ENCODE measurements around the gene ECT2L.

Gene ECT2L

DNA sequence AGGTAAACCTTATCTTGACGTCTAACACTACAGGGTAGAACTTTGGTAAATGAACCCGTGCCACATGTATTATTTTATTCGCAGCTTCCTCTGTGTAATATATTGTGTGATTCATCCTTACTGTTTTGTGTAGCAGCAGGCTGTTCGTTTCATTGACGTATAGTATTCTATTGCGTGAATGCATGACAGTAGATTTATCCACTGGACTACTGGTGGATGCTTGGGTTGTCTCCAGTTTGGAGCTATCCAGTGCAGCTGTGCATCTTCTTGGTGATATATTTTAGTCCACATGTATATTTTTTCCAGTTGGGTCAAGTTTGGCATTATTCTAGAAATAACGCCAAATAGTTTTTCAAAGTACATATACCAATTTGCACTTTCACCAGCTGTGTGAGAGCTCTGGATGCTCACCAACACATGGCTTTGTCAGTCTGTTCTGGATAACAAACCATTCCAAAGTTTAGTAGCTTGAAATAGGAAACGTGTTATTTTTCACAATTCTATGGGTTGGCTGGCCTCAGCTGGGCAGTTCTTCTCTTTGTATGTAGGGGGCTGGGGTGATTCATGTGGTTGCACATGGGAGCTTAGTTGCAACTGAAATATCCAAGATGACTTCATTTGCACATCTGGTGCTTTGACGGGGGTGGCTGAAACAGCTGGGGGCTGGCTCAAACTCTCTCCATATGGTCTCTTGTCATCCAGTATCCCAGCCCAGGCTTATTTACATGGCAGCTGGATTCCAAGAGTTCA, 9.3 kb downstream of the ECT2L start:
- DNase-seq: peak; percentile 82

DNA sequence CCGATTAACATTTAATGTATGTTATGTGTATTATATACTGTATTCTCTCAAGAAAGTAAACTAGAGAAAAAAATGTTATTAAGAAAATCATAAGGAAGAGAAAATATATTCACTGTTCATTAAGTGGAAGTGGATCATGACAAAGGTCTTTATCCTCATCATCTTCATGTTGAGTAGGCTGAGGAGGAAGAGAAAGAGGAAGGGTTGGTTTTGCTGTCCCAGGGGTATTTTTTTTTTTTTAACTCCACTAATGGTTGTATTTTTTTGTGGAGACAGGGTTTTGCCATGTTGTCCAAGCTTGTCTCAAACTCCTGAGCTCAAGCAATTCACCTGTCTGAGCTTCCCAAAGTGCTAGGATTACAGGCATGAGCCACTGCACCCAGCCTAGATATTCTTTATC, 11.0 kb downstream of the ECT2L start:
- no peak for DNase-seq

DNA sequence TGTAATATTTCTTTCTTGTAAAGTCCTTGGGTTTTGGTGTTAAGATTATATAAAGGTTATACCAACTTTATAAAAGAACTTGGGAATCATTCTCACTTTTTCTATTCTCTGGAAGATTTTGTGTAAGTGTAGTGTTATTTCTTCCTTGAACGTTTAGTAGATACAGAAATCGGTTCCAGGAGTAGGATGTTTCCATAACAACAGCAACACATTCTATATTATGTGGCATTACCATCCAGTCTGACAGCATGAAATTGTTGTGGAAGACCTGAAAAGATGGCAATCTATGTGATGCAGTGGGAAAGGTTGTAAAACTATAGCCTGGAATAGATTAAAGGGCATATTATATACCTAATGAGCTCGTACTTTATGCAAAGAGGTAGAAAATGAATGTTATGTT, 13.8 kb downstream of the ECT2L start:
- DNase-seq: no peak

DNA sequence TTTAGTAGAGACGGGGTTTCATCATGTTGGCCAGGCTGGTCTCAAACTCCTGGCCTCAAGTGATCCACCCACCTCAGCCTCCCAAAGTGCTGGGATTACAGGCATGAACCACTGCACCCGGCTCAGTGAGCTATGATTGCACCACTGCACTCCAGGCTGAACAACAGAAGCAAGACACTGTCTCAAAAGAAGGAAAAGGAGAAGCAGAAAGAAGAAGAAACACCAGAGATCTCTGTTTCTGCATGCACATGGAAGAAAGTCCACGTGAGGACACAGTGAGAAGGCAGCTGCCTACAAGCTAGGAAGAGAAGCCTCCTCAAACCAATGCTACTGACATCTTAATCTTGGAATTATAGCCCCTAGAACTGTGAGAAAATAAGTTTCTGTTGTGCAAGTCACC, 16.0 kb downstream of the ECT2L start:
- DNase-seq: no peak

DNA sequence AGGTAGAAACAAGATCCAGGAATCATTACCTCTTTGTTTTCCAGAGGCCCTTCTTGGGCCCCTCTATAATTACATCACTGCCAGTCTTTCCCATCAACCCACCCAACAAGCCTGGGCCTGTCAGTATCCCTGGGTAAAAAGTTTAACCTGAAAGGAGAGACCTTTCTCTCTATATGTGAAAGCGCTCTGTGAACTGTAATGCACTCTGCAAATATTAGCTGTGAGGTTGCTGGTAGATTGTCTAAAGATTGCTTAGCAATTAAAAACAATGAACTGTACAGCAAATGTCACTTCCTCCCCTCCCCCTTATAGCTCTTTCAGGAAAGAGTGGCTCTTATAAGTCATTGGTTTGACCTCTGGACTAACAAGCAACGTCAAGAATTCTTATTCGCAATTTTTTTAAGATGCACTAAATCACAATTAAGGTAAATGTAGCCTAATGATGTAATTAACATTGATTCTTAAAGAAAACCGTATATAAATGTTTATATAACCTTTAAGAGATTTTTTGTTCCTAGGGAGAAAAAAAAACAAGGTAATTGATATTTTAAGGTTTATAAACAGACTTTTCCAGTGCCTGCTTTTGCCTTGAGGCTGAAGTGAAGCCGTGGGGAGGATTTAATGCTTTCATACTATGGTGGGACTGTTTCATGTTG, 18.4 kb downstream of the ECT2L start:
- DNase-seq: no peak

DNA sequence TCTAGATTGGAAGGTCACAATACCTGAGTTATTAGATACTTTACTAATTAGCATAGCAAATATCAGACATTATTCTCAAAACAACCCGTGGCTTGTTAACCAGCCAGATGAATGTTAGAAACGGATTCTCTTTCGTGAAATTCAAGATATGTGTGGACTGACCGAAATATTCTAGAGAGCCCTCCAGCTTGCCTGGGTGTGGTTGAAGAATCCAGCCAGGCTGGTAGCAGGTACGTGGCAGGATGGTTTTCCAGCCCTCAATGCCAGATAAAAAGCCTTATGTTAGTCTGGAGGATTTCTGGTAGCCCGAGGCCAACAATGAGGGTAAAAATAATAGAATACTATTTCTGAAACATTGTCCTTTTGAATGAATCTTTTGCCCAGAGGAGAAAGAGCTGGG, 19.3 kb downstream of the ECT2L start:
- no peak for DNase-seq

DNA sequence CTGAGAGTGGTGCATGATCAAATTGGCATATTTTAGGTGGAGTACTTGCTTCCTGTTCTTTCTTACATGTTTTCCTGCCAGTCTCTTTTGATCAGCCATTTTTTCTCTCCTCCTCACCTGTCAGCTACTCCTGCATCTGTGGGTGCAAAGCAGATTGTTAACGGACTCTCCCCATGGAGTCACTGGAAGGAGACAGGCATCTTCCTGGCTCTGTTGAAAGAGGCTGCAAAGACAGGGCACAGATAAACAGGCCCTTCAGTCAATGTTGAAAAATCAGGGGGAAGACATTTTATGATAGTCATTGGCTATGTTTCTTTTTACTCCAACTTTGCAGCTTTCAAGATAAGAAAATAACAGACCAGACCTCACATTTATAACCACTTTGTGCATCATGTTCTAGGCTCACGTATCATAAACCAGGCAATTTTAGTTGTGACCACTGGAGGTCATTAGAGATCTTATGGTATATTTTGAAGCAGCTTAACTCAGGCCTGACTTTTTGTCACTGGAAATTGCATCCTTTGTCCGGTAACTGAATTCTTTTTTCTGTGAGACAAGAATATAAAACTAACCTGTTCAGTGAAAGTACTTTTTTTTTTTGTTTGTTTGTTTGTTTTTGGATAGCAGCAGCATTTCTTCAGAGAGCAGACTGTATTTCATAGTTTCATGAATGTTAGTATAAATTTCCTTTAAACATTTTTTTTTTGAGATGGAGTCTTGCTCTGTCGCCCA, 20.1 kb downstream of the ECT2L start:
- DNase-seq: peak; percentile 66

DNA sequence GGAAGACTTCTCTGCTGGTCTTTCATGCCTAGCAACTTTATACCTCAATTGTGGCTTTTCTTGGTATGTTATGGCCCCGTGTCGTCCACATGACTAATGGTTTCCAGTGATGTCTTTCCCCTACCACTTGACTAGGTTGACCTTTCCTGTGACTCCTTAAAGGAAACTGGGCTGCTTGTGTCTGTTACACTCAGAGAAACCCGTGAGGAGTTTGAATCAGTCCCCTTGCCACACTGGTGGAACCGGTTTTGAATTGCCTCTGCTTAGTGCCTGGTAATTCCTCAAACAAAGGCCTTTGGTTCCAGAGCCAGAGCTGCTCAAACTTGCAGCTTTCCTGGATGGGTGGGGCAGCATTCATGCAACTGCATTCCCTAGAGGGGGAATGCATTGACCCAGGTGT, 21.9 kb downstream of the ECT2L start:
- peak; percentile 84 for DNase-seq

DNA sequence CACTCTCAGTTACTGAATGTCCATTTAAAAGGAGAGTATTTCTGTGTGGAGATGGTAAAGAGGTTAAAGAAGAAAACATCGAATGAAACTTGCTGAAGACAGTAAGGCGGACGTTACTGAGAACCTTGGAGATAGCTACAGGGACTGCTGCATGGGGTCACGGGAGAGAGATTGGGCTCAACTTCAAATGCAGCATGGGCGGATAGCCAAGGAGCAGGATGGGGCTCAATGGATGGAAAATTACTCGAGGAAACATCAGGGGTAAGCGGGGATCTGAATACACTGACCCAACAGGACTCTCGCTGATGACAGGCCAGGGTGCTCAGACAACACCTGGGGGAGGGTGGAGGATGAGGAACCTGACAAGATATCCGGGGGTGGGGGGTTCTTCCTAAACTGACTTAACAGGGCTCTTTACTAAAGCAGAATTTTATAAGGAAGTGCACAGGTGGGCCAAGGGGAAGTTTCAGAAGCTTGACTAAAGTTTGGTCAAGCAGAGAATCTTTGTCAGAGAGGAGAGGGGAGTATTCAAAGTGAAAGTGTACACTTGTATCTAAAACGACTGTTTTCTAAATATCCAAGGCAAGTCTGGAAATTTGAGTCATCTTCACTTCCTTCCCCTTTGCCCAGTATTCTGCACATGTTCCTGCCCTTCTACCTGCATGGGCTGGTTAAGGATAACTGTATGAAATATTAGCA, 22.8 kb downstream of the ECT2L start:
- no peak for DNase-seq

DNA sequence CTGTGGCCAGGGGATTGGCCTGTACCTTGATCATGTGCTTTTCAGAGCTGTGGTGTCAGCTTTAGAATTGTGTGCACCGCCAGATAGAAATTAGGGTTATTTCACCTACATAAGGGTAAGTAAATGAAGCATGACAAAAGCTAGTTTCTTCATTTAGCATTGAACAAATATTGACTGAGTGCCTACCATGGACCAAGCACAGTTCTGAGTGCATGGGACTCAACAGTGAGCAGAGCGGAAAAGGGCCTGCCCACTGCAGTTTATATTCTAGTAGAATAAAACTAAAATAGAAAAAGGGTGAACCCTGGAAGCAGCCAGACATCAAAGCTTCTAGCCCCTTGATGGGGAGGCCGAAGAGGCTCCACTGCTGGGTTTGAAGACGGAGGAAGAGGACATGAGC, 25.6 kb downstream of the ECT2L start:
- no peak for DNase-seq

DNA sequence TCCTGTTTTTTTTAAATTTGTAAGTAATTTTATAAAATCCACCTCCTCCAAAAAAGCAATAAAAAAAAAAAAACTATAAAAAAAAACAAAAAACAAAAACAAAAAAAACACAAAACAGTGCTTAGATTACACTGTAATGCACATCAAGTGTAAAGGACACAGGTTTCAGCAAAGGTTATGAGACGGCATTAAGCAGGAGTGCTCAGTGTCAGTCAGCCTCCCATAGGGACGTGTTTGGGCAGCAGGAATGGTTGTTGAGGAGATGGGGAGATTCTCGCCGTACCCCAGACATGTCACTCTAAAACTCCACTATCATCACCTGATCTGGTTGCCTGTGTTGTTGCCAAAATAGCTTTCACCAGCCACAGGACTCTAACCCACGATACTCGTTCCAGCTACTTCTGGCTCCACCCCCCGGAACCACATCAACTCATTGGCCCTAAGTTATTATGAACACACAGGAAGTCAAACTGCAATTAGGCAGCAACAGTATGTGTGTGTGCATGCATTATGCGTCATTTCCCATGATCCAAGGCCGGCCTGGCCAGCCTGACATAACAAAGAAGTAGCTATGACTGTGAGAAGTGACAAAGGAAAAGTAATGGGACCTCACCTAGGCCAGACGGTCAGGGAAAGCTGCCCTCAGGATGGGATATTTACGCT, 28.7 kb downstream of the ECT2L start:
- no peak for DNase-seq

DNA sequence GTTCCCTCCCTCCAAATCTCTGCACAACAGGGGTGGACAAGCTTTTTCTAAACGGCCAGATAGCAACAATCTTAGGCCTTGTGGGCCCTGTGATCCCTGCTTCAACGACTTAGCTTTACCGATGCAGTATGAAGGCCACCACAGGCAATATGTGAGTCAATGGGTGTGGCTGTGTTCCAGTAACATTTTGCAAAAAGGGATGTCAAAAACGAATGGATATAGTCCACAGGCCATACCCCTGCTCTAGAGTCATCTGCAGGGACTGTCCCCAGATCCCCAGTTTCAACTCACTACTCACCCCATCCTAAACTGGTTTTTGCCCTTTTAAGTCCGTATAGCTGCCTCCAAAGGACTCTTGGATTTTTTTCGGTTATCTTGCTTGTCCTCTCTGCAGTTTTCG, 34.4 kb downstream of the ECT2L start:
- no peak for DNase-seq

DNA sequence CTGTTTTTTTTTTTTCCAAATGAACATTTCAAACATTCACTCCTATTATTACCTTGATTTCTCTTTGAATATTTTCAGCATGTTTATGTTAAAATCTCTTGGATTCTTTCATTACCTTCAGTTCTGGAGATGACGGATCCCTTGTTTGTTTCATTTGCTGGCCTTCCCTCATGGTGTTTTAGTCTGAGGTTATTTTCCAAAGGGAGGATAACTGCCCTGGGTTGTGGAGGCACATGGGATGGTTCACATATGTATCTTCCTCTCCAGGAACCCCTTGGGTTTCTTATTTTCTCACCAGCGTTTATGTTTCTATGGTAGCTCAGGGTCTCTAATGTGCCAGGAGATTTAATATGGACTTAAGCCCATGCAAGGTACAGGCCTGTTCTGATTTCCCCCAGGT, 36.3 kb downstream of the ECT2L start:
- no peak for DNase-seq

DNA sequence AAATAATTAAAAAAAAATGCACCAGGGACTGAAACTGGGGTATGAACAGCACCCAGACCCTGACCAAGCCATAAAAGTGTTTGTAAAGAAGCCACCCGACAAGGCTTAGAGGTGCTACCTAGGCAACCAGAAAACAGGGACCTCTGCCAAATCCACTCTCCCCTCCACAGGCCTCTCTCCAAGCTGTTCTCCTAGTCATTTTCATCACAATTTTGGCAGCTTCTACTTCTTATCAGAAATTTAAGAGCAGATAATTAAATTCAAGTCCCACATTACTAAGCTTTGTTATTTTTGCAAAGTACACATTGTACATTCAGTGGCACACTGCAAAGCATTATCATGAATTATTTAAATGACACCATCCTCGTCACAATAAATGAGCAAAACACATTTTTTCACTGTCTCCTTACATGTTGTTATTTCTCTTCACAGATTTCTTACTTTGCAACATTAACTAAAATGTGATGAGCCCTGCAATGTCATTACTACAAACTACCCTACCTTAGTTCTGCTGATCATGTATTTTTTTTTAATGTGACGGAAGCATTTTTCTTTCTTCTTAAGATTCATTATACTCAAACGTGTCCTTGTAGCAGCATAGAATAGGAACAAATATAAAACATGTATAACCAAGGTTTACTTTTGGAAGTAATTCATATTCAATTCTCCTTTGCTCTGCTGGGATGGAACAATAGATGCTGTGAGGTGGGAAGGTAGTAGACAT, 38.1 kb downstream of the ECT2L start:
- no peak for DNase-seq

DNA sequence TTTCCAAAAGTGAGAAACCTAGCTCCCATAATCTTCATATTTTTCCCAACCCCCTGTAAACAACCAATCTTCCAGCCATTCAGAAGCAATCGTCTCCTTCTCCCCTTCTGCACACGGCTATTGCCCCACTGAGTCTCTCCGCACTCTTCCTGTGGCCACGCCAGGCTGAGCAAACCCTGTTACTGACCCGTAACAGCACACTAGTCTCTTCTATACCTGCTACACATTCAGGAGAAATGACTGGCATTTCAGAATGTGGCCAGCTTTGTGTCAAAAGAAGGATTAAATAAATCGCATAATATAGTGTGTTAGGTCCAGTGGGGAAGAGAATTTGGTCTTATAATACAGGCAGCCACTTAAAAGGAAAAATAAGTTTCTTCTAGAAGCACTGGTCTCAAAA, 41.4 kb downstream of the ECT2L start:
- no peak for DNase-seq

DNA sequence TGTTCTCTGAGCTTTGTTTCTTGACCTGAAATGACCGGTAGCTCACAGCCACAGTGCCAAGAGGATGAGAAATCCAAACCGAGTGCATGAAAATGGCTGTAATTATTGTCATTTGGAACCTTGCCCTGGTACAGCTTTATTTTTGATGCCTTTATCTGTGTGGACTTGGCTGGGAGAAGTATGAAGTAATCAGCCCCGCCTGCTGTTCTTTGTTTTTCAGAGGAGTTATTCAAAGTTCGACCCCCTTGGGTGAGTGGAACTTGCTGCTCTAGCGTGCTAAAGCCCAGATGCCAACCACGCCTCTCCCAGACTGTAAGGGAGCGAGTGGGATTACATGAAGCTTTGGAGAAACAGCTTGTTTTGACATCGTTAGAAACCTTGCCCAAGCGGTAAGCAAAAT, 48.3 kb downstream of the ECT2L start:
- DNase-seq: no peak

DNA sequence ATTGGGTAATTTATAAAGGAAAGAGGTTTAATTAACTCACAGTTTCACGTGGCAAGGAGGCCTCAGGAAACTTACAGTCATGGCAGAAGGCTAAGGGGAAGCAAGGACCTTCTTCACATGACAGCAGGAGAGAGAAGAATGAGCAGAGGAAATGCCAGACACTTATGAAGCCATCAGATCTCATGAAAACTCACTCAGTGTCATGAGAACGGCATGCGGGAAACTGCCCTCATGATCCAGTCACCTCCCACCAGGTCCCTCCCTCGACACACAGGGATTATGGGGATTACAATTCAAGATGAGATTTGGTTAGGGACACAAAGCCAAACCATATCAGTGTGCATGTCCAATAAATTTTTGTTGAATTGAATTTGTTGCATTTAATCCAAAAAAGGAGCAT, 52.0 kb downstream of the ECT2L start:
- DNase-seq: no peak

DNA sequence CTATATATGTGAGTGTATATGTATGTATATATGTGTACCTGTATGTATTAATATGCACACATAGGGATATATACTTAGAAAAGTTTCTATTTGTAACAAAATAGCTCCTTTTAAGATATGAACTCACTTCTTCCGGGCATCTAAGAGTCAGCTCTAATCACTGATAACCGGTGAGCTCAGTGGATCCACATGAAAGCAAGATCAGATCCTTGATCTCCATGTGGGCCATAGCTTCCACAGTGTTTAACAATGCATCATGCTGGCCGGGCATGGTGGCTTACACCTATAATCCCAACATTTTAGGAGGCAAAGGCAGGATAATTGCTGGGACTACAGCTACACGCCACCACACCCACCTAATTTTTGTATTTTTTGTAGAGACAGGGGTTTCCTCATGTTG, 52.6 kb downstream of the ECT2L start:
- no peak for DNase-seq

DNA sequence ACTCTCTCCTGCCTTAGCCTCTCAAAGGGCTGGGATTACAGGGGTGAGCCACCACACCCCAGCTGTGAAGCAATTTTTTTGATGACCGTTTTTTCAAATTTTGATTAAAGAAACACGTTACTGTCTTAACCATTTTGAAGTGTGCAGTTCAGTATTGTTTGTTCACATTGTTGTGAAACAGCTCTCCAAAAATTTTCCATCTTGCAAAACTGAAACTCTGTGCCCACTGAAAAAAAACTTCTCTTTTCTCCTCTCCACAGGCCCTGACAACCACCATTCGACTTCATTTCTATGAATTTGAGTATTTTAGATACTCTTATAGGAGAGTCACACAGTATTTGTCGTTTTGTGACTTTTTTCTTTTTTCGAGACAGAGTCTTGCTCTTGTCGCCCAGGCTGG, 53.9 kb downstream of the ECT2L start:
- no peak for DNase-seq

DNA sequence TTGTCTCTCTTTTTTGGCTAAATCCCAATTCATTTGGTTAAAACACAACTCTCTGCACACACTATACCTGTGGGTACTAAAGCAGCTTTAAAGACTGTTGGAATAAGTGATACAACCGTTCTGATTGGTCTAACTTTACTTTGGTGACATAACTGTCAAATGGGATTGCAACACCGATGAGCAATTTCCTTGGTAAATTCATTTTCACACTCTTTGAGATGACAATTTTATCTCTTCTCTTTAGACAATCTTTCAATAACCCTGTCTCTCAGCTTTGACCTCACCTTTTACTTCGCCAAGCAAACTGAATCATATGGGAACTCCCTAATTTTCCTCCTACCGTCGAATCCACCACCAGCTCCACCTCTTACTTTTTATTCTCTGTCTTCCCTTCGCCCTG, 60.8 kb downstream of the ECT2L start:
- no peak for DNase-seq

DNA sequence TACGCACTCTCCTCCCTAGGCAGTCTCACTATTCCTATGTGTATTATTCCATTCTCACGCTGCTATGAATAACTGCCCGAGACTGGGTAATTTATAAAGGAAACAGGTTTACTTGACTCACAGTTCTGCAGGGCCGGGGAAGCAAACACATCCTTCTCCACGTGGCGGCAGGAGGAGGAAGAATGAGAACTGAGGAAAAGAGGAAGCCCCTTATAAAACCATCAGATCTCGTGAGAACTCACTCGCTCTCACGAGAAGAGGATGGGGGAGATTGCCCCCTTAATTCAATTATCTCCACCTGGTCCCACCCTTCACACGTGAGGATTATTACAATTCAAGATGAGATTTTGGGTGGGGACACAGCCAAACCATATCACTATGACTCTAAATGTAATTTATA, 61.9 kb downstream of the ECT2L start:
- DNase-seq: no peak

DNA sequence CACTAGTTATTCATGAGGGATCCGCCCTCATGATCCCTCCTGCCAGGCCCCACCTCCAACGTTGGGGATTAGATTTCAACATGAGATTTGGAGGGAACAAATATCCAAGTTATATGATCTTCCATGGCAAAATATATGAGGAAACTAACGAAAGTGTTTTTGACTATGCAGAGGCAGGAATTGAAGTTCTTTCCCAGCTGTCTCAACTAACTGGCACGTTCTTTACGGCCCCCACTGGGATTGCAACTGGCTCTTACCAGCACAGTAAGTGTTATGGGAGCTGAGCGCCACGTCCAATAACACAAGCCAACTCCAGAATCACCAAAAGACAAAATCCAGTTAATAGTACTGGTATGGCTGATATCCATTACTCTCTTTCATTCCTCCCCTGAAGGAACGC, 66.6 kb downstream of the ECT2L start:
- no peak for DNase-seq
